Mesenteric fat pad (tissue), 1 donor: Measurements from ENCODE around the gene HLA-DRB1. TPM values are rescaled to one million over a fixed set of nuclear protein-coding genes. Genes with fewer than 3 reads are reported as not detected.
"Not testable (repeated sequence)": the region's sequence is repeated elsewhere in the genome, so short reads cannot be mapped to it uniquely, and the experiment has no call there.

Experiments
- DNase-seq: peaks from one replicate; pipeline ENCODE4 v3.0.0-alpha.2; 2020; ENCODE audit warnings: low spot score
- total RNA-seq: library from RNA; stranded (reverse); fragmentation: NEBNext Ultra II Directional; extraction: Animal tissue kit (Norgen Biotek cat#: 25700); gene quantifications from one replicate; pipeline ENCODE4 v1.2.1, GENCODE V29; 2021
- donor health status: DM: yes; HTN: yes; CAD: no.

The HLA-DRB1 gene
- total RNA-seq, 1 donor from 2014 or later = 133 TPM

DNA sequence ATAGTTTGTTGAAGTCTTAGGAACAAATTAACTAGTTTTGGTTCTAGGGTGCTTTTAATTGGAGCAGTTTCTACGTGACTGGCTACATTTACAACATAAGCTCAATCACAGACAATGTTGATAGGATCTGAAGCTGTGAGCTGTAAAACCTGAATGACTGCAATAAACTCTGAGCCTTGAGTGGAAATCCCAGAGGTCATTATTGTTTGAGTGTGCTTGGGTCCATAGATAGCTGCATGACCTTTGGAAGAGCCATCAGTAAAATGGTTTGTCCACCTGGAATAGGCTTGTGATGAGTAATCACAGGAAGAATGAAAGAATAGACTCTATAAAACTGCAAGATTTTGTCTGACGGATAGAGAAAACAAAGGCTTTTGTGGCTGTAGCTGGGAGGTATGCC lies 26.7 kb downstream of the HLA-DRB1 start:
- no peak for DNase-seq

DNA sequence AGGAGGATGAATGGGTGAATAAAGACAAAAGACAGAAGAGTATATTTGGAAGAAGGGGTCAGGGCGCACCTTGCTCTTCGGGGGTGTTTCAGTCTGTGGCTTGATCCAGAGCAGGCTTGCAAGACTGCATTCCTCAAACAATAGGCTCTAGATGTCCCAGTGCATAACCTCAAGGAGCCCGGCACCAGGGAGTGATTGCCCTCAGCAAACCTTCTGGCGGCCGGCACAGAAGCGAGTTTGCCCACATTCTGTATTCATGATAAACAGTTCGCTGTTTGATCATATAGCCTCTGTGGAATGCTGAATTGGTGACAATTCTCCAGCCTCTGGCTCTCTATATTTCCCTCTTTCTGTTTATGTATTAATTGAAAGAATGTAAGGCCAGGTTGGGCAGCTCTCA lies 29.9 kb downstream of the HLA-DRB1 start:
- DNase-seq = no peak

DNA sequence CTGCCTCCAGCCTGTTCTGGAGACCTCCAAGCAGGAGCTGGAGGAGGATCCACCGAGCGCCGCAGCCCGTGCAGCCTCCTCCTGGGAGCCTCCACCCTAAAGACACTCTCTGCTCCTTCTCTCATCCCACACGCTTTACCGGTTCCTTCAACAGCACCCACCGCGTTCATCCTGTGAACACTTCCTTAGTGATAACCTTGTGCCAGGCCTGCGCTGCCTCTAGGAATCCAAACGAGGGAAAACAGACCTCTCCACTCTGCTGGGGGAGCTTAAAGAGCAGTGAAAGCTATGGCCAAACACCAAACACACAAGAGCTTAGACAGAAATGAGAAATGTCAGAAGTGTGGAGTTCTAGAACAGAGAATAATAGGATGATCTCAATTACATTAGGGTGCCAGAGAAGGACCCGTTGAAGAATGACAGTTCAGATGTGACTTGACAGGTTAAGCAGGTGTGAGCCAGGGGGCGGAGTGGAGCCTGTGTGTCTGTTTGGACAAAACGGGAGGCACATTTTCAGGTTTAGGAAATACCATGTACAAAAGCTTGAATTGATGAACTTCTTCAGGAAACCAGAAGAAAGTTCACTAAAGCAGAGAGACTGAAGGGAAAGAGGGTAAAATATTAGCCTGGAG lies 31.1 kb downstream of the HLA-DRB1 start:
- no peak for DNase-seq

- DNase-seq = no peak
Measured at GRCh38 chr6:32554116-32554965, 35.3 kb downstream of the HLA-DRB1 start.

DNA sequence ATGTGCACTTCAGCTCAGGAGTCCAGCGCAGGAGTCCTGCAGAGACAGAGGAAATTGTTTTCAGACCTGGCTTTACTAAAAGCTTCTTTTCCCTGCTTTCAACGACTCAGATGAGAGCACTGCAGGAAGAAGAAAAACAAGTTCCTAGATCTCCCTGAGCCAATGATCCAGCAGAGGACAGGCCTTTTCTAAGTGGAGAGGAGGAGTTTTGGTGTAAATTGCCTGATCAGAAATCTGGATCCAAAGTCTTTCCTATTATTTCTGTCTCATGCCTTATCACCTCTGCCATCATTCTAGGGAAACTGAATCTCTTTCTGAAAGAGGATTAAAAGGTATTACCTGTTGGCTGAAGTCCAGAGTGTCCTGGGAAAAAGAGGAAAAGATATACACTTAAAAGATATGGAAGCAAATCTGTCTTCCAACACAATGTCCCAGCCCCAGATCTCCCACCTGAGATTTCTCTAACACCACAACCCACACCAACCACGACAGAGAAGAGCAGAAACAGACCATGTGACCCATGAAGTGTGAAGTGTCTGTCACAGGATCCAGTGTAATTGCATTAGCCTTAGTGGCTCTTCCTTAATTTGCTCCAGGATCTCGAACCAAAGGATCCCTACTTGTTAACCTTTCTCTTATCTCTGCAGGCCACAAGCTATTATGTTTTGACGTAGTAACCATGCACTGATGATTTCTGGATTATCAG lies 36.5 kb downstream of the HLA-DRB1 start:
- DNase-seq = no peak

DNA sequence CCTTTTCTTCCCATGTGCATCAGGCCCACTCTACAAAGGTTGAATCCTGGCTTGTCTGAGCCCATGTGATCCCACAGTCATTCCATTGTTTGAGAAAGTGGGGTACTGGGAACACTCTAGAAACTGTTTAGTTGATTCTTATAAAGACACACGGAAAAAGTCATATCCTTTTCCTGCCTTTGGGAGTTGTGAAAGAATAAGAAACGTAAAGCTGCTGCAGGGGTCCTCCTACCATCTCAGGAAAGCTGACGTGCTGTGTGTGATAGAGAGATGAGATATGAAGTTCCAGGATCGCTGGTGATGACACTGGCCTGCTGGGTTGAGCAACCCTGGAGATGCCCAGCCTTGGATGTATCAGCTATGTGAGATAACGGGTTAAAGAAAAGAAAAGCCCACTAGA lies 38.2 kb downstream of the HLA-DRB1 start:
- DNase-seq = no peak

- no peak for DNase-seq
Measured at GRCh38 chr6:32539839-32540238, 49.8 kb downstream of the HLA-DRB1 start.

DNA sequence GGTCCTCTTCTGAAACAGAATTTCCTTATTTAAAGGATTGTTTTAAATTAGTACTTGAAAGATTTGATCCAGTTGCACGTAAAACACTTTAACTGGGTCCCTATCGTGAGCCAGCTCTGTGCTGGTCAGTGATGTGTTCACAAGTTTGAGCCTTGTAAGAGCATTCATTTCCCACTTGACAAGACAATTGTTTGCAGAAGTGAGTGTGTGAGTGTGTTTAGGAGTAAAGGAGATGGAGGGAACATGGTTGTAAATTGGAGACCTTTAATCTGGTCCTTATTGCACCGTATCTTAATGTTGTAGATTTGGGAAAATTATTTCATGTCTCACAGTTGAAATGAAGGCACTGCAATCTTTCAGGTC lies 59.2 kb downstream of the HLA-DRB1 start:
- DNase-seq = not testable (repeated sequence)

GRCh38 chr6:32529697-32530430 lies 59.8 kb downstream of the HLA-DRB1 start, which contains the start of gene HLA-DRB5:
Gene HLA-DRB5, minus strand, starts transcription at chr6:32530287. Its CDS starts 63 bp downstream, at chr6:32530224.
- no peak for DNase-seq

Other genes with a start within 250 kb of the HLA-DRB1 start
- not detected for gene TSBP1, start 217.9 kb downstream of the HLA-DRB1 start, total RNA-seq
- not detected for gene BTNL2, start 182.7 kb downstream of the HLA-DRB1 start, total RNA-seq
- gene HLA-DRA, start 150.0 kb downstream of the HLA-DRB1 start, total RNA-seq = 174 TPM
- gene HLA-DRB5, start 59.6 kb downstream of the HLA-DRB1 start, total RNA-seq = 118 TPM
- gene HLA-DQA1, start 47.6 kb upstream of the HLA-DRB1 start, total RNA-seq = 12.7 TPM
- 21.5 TPM for gene HLA-DQB1, start 76.8 kb upstream of the HLA-DRB1 start, total RNA-seq
- gene HLA-DQA2, start 151.5 kb upstream of the HLA-DRB1 start, total RNA-seq = 1.5 TPM
- 3.0 TPM for gene HLA-DQB2, start 173.7 kb upstream of the HLA-DRB1 start, total RNA-seq
- not detected for gene HLA-DOB, start 227.2 kb upstream of the HLA-DRB1 start, total RNA-seq
- gene TAP2, start 248.9 kb upstream of the HLA-DRB1 start, total RNA-seq = 45.8 TPM